SU-DHL-6 (cell line): ENCODE results near the gene PPDPF.
A peak's percentile ranks its signal among the peaks of the same experiment; 100 is the strongest.

Experiments used
- H2AFZ ChIP-seq: fragments of 200-600 bp; sonication (generic); 2 replicates; pipeline ENCODE4 v1.6.1; 2014; ENCODE audit warnings: low read depth, mild to moderate bottlenecking, moderate library complexity, mixed read lengths, antibody characterized with exemption, low read length; ENCODE audit not compliant: severe bottlenecking
- H3F3A ChIP-seq: fragments of 200-600 bp; shearing (Covaris generic); 2 replicates; pipeline ENCODE4 v1.6.0; 2016; ENCODE audit warnings: antibody characterized with exemption, mild to moderate bottlenecking; ENCODE audit not compliant: insufficient read depth
- H3K27ac ChIP-seq: fragments of 200-600 bp; sonication (generic); 2 replicates; pipeline ENCODE4 v1.5.1; 2016; ENCODE audit warnings: low read depth, mild to moderate bottlenecking, low read length, moderate library complexity, mixed read lengths
- H3K27me3 ChIP-seq: fragments of 200-600 bp; sonication (generic), shearing (Covaris generic); 2 replicates; pipeline ENCODE4 v1.6.0; 2014; ENCODE audit warnings: mild to moderate bottlenecking, low read length
- H3K36me3 ChIP-seq: fragments of 200-600 bp; sonication (generic); 2 replicates; pipeline ENCODE4 v1.6.1; 2014; ENCODE audit warnings: mild to moderate bottlenecking, low read length, mixed read lengths
- H3K4me2 ChIP-seq: fragments of 300-600, 200-600 bp; shearing (Covaris generic), sonication (generic); 2 replicates; pipeline ENCODE4 v1.6.0; 2014; ENCODE audit warnings: low read length, low read depth, mild to moderate bottlenecking; ENCODE audit not compliant: poor library complexity, severe bottlenecking
- H3K4me3 ChIP-seq: fragments of 200-600 bp; sonication (generic); 2 replicates; pipeline ENCODE4 v1.5.1; 2014; ENCODE audit warnings: antibody characterized with exemption, low read length, mild to moderate bottlenecking, mixed read lengths; ENCODE audit not compliant: insufficient read depth, poor library complexity, severe bottlenecking
- H3K79me2 ChIP-seq: fragments of 200-600 bp; sonication (generic); 2 replicates; pipeline ENCODE4 v1.6.1; 2014; ENCODE audit warnings: mild to moderate bottlenecking, low read length, moderate library complexity; ENCODE audit not compliant: insufficient read depth
- H3K9ac ChIP-seq: fragments of 200-600 bp; sonication (generic); 2 replicates; pipeline ENCODE4 v1.7.0; 2014; ENCODE audit warnings: mild to moderate bottlenecking, low read length
- H3K9me2 ChIP-seq: fragments of 200-600 bp; sonication (generic); replicated peaks from 2 replicates; pipeline ENCODE4 v1.6.1; 2014; ENCODE audit warnings: low read length; ENCODE audit not compliant: insufficient read depth
- H3K9me3 ChIP-seq: fragments of 200-600 bp; sonication (generic); 2 replicates; pipeline ENCODE4 v1.6.1; 2014; ENCODE audit warnings: low read length, mixed read lengths; ENCODE audit not compliant: insufficient read depth
- H4K20me1 ChIP-seq: fragments of 200-600 bp; sonication (generic); 2 replicates; pipeline ENCODE4 v1.6.1; 2014; ENCODE audit warnings: low read depth, mild to moderate bottlenecking, antibody characterized with exemption, low read length, moderate library complexity, mixed read lengths
- EZH2phosphoT487 ChIP-seq: fragments of 200-600 bp; sonication (generic), shearing (Covaris generic); conservative IDR thresholded peaks from 2 replicates; pipeline ENCODE4 v1.6.1; 2018; ENCODE audit warnings: mild to moderate bottlenecking, antibody characterized with exemption, low read length, moderate library complexity, mixed read lengths
- TF ChIP-seq, protein P1 (sequence below): fragments of 200-600 bp; sonication (generic); IDR thresholded peaks from one replicate; pipeline ENCODE4 v1.5.1; 2017; ENCODE audit warnings: antibody characterized with exemption, mild to moderate bottlenecking, low read length, moderate library complexity; ENCODE audit not compliant: insufficient read depth, poor library complexity, severe bottlenecking

Gene PPDPF

DNA sequence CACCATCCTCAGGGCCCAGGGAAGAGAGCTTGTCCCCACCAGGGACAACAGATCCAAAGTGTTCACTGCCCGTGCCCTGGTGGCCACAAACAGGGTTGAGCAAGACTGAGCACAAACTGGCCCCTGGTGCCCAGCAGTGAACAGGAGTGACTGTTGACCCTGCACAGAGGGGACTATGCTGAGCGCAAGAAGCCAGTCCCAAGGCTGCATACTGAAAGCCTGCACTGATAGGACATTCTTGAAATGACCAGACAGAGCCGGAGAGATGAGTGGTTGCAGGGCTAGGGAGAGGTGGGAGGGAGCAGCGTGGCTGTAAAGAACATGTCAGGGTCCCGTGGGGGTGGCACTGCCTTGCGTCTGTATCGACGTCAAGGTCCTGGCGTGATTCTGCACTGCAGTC, 30.5 kb downstream of the PPDPF start:
- Histone ChIP-seq H3K9me3 (no peaks in the 10 kb centered on the region), H2AFZ (no peak overlapping the region), H3K4me3 (no peak overlapping the region), H3K36me3 (no peaks in the 10 kb centered on the region), H3K79me2 (no peaks in the 10 kb centered on the region), H3K9ac (no peak overlapping the region), H3K9me2 (no peaks in the 10 kb centered on the region), H3K27me3 (no peaks in the 10 kb centered on the region), H4K20me1 (no peaks in the 10 kb centered on the region; the same call in 1 of the 2 replicates), H3K27ac (no peak overlapping the region), H3F3A (peaks cover 3% of the 10 kb centered on the region; the same call in 1 of the 2 replicates), H3K4me2 (no peak overlapping the region)
- TF ChIP-seq, protein P1, sequence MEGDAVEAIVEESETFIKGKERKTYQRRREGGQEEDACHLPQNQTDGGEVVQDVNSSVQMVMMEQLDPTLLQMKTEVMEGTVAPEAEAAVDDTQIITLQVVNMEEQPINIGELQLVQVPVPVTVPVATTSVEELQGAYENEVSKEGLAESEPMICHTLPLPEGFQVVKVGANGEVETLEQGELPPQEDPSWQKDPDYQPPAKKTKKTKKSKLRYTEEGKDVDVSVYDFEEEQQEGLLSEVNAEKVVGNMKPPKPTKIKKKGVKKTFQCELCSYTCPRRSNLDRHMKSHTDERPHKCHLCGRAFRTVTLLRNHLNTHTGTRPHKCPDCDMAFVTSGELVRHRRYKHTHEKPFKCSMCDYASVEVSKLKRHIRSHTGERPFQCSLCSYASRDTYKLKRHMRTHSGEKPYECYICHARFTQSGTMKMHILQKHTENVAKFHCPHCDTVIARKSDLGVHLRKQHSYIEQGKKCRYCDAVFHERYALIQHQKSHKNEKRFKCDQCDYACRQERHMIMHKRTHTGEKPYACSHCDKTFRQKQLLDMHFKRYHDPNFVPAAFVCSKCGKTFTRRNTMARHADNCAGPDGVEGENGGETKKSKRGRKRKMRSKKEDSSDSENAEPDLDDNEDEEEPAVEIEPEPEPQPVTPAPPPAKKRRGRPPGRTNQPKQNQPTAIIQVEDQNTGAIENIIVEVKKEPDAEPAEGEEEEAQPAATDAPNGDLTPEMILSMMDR, result no peak
- no peak for TF ChIP-seq EZH2phosphoT487

DNA sequence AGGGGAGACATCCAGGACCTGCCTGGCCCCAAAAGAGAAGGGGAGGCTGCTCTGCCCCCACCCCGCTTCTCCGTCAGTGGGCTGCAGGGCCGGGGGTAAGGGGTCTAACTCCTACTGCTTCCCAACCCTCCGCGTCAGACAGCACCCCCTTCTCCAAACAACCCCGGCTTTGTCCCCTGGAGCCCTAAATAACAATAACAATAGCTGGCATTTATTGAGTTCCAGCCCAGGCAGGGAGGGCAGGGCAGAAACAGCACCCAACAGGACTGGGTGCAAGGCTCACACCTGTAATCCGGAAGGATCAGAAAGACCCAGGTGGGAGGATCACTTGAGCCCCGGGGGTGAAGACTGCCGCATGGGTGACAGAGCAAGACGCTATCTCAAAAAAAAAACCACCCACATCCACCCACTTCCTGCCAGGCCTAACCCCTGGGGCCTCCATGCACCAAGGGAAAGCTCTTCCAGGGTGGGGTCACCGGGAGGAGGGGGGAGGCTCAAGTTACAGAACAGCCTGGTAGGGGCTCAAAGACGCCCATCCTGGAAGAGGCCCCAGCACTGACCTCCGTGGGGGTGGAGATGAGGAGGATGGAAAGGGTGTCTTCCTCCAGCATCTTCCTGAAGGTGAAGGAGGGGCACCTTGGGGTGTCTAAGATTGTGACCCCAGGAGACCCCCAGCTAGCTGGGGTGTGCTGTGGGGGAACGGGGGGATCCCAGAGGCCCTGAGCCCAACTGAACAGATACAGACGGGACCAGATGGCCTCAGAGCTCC, 32.1 kb downstream of the PPDPF start:
- Histone ChIP-seq H3K9me3 (no peaks in the 10 kb centered on the region), H3F3A (peaks cover 3% of the 10 kb centered on the region; the same call in 1 of the 2 replicates), H3K4me3 (no peak overlapping the region), H3K9ac (no peak overlapping the region), H3K27me3 (no peaks in the 10 kb centered on the region), H2AFZ (no peak overlapping the region), H3K9me2 (no peaks in the 10 kb centered on the region), H3K4me2 (peak overlapping the region; percentile 15), H3K36me3 (no peaks in the 10 kb centered on the region), H3K27ac (no peak overlapping the region), H4K20me1 (no peaks in the 10 kb centered on the region; the same call in 1 of the 2 replicates), H3K79me2 (no peaks in the 10 kb centered on the region)
- no peak for TF ChIP-seq EZH2phosphoT487
- TF ChIP-seq, protein P1, result no peak

DNA sequence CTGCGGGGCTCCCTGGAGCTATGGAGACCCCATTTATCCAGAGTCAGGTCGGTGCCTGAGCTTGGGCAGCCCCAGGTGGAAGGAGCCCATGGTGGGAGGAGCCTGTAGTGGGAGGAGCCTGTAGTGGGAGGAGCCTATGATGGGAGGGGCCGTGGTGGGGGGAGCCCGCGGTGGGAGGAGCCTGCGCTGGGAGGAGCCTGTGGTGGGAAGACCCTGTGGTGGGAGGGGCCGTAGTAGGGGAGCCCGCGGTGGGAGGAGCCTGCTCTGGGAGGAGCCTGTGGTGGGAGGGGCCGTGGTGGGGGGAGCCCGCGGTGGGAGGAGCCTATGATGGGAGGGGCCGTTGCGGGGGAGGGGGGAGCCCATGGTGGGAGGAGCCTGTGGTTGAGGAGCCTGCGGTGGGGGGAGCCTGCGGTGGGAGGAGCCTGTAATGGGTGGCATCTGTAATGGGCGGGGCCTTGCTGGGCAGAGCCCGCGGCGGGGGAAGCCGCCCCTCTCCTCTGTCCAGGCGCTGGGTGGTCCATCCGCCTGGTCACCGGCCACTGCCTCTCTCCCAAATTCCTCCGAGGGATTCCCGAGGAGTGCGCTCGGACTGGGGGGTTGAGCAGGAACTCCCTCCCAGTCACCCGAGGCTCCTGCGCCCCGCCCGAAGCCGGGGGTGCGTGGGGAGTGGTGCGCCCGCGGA, 32.8 kb downstream of the PPDPF start:
- H4K20me1 ChIP-seq, result no peaks in the 10 kb centered on the region
- peaks cover 3% of the 10 kb centered on the region; the same call in 1 of the 2 replicates for H3F3A ChIP-seq
- H3K27ac ChIP-seq, result no peak overlapping the region
- TF ChIP-seq EZH2phosphoT487, result no peak
- TF ChIP-seq, protein P1, result no peak
- peak overlapping the region; percentile 15 for H3K4me2 ChIP-seq
- no peaks in the 10 kb centered on the region for H3K36me3 ChIP-seq
- H3K27me3 ChIP-seq, result no peaks in the 10 kb centered on the region
- H3K4me3 ChIP-seq, result no peak overlapping the region
- no peak overlapping the region for H2AFZ ChIP-seq
- H3K9ac ChIP-seq, result no peak overlapping the region
- H3K9me2 ChIP-seq, result no peaks in the 10 kb centered on the region
- no peaks in the 10 kb centered on the region for H3K9me3 ChIP-seq
- no peaks in the 10 kb centered on the region for H3K79me2 ChIP-seq
